Stimulated activated CD8-positive, alpha-beta memory T cell treated with anti-CD3 and anti-CD28 coated beads, Interleukin-7, amount 100 ng/mL, for 48 hours (primary cell): ENCODE data around the gene POLR1E.

Source experiments
- DNase-seq, 2 donors: peaks; one replicate each; pipeline ENCODE4 v3.0.0-alpha.2; 2020; ENCODE audit warnings: low read depth in 1 of 2; ENCODE audit errors: extremely low read depth in 1 of 2

The POLR1E gene

DNA sequence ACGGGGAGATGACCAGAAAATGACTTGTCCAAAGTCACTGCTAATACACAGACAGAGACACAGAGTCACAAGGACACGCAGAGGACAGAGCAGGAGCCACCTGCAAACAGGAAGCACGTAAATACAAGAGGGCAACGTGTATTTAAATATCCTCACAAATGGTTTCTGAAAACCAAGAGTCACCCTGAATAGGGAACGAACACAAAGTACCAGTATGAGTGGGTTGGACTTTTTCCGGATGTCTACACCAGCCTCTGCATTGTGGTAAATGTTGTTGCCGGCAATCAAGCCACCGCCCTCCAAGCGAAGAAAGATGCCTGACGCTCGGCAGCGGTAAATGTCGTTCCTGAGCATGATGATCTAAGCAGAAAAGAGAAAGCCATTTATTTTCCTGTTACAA lies 46.0 kb downstream of the POLR1E start:
- DNase-seq: no peak

DNA sequence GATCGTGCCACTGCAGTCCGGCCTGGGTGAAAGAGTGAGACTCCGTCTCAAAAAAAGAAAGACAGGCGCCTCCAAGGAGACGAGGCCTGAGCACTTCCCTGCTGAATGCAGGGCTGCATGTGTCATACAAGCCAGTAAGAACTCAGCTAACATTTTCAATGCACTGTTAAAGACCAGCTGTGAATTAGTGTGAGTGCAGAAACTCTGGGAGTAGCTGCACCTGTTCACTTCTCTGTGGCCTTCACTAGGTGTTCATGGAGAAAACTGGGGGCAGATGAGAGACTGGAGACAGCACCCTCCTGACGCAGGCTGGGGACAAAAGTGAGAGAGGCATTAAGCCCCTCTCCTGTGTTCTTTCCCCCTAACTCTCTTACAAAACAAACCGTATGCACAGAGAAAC lies 48.7 kb downstream of the POLR1E start:
- no peak for DNase-seq

DNA sequence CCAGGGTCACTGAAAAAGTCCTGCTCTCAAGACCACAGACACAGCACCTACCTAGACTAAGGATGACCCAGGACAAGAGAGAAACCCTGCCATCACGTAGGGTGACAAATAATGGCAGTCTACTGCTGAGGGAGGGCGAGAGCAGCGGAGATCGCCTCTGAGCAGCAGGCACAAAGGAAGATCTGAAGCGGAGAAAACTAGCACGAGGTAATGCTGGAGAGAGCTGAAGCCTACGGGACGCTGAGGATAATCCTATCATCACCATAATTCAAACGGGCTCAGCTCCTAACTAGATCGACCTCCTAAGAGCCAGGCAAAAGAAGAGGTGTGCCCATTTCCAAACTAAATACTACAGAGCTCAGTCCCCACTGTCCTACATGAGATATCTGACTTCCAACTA lies 49.2 kb downstream of the POLR1E start:
- no peak for DNase-seq

DNA sequence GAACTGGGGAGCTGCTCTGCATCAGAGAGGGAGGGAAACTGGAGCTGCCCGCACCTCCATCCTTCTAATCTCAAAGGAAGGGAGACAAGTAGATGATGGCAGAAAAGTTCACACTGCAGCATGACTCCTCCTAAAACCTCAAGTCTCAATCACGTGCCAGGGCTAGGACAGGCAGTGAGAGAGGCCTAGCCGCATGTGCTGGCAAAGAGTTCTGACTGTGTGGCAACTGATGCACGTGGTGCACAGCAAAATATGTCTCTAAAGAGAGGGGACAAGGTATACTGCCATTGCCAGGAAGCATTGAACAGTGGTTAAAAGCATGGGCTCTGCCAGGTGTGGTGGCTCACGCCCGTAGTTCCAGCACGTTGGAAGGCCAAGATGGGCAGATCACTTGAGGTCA lies 52.4 kb downstream of the POLR1E start:
- DNase-seq: no peak

DNA sequence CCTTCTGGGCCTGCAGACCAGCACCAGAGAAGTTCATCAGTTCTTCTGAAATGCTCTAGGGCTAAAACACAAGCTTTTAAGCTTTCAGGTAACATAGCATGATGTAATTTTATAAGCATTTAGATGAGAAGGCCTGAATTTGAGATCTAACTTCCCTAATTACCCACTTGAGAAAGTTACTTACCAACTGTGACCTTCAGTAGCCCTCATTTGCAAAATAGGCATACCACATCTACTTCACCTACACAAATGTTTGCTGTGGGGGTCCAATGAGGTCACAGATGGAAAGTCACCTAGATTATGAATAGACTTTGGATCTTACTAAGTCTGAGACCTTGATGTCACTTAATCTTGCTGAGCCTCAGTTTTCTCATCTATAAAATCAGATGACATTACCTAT lies 53.9 kb downstream of the POLR1E start:
- DNase-seq: no peak

DNA sequence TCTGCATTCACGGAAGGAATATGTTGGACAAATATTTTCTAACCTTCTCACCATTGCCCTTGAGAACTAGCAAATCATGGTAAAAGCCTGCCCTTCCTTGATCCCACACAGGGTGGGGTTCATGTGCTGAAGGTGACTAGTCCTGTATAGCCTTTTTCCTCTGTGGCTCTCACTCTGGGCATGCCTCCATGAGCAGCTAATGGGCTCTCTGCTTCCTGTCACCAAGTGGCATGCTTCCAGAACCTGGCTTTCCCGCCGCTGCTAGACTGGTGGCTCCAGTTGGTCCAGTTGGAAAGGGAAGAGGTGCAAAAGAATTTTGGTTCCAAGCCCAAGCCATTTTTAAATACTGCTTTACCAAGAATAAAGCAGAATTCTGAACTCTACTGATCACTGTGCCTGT lies 54.9 kb downstream of the POLR1E start:
- DNase-seq: no peak

DNA sequence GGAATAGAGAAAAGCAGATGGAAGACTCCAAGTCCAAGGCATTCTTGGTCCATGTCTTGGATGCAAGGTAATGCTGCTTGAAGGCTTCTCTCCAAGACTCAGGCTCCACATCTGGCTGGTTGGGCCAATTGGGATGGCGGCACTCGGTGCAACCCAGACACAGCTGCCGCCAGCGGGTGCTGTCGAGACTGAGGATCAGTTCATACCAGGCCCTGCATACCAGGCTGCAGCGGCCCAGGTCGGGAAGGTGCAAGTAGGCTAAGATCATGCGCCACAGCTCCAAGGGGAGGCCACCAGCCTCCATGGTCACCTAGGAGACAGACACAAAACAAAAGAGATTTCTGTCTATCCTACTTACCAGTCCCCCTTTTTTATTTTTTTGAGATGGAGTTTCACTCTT lies 55.7 kb downstream of the POLR1E start:
- DNase-seq: no peak

DNA sequence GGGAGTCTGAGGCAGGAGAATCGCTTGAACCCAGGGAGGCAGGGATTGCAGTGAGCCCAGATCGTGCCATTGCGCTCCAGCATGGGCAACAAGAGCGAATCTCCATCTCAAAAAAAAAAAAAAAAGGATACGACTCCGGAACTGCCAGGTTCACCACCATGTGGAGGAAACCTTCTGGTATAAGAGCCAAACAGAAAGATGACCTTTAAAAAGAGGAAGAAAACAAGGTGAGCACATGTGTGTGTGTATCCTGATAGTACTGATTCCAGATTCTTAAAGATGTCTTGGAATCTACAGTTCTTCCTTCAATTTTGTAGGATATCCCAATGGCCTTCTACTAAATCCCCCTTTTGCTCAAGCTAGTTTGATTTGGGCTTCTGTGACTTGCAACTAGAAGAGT lies 56.7 kb downstream of the POLR1E start:
- DNase-seq: no peak

DNA sequence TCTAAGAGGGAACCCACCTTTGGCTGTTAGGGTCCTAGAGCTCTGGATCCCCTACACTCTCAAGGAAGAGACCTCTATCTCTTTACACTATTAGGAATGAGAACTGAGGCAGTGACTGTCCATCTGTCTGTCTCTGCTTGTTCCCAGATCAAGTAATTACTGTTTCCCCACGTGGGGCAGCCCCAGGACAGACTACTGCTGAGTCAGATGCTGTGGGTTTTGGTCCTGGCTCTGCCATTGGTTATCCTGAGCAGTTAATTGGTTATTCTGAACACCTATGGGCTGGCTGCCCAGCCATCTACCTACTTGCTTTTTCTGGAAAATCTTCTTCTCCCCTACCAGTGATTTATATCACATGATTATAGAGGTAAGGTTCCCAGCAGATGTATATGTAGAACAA lies 57.1 kb downstream of the POLR1E start:
- DNase-seq: no peak

DNA sequence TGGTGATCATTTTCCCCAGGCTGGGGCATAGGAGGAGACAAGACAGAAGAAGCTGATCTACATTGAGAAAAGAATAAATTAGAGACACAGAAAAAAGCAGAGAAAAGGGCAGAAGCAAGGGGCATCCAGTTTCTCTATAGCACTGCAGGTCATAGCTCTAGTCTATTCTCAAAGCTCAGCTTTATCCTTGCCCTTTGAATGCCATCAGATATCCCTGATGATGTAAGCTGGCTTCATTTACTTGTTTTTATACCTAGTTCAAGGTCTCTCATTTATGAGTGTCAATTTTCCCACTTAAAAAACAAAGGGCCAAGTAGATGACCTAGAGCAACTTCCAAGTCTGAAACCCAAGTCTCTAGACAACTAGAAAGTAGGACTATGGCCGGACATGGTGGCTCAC lies 57.7 kb downstream of the POLR1E start:
- DNase-seq: no peak

DNA sequence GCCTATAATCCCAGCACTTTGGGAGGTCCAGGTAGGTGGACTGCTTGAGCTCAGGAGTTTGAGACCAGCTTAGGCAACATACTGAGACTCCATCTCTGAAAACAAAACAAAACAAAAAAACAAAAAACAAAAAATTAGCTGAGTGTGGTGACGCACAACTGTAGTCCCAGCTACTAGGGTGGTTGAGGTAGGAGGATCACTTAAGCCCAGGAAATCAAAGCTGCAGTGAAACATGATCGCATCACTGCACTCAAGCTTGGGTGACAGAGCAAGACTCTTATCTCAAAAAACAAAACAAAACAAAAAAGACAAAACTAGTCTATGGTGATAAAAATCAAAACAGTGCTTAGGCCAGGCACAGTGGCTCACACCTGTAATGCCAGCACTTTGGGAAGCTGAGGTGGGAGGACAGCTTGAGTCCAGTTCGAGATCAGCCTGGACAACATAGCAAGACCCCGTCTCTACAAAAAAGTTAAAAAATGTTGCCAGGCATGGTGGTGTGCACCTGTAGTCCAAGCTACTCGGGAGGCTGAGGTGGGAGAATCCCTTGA lies 61.7 kb downstream of the POLR1E start:
- DNase-seq: no peak

DNA sequence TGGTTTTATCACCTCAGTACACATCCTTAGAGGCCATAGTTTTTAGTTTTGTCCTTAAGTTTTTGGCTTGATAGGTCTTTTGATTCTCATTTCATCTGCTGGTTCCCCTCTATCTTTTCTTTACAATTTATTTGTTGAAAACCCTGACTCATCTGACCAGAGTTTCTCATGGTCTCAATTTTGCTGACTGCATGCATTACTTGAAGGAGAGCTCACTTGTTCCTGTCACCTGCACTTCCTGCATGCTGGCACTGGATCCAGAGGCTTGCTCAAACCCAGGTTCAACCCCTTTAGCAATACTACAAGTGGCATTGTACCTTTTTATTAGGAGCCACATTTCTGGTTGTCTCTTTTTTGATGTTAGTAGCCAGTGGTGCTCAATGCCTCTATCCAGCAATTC lies 63.8 kb downstream of the POLR1E start:
- no peak for DNase-seq

DNA sequence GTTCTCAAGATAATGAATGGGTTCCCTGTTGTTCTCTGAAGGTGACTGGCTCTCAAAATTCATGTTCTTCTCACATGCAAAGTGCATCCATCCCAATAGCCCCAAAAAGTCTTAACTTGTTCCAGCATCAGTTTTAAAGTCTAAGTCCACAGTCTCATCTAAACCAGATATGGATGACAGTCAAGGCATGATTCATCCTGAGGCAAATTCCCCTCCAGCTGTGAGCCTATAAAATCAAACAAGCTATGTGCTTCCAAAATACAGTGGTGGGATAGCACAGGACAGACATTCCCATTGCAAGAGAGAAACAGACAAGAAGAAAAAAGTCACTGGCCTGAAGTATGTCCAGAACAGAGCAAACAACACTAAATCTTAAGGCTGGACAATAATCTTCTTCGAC lies 65.0 kb downstream of the POLR1E start:
- DNase-seq: no peak

DNA sequence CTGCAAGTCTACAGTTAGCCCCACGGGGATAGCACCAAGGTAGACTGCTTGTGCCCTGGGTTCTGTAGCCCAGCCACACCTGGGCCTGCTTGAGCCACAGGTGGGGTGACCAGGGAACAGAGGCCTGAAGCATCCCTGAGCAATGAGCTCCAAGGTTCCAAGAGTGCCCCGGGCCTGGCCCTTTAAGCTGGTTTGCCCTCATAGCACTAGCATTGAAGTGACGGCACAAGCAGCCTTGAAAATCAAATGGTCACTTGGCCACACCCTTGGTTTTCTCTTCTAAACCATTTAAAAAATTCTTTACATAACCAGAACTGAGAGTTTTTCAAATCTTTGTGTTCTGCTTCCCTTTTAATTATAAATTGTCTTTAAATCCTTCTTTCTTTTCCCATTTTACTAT lies 65.7 kb downstream of the POLR1E start:
- no peak for DNase-seq

DNA sequence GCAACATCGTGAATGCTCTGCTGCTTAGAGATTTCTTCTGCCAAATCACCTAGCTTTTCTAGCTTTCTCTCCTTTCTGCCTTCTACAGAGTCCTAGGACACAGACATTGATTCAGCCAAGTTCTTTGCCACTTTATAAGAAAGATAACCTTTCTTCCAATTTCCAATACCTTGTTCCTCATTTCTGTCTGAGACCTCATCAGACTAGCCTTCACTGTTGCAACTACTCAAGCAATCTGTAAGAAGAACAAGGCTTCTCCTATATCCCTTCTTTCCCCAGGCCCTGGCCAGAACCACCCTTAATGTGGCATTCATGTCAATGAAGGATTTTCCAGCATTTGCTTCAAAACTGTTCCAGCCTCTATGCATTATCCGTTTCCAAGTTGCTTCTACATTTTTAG lies 66.1 kb downstream of the POLR1E start:
- no peak for DNase-seq
